CD14-positive monocyte (primary cell): Measurements from ENCODE around the gene CDH22. TPM values are rescaled to one million over a fixed set of nuclear protein-coding genes. Genes with fewer than 3 reads are reported as not detected.

Experiments
- DNase-seq, 3 donors: peaks; one replicate each; pipeline ENCODE4 v3.0.0-alpha.2; 2011 to 2022
- H2AFZ ChIP-seq: 2 replicates; pipeline ENCODE4 v1.6.0; 2012; ENCODE audit warnings: mild to moderate bottlenecking, low read depth, low read length, inconsistent platforms; ENCODE audit not compliant: insufficient read depth, poor library complexity, severe bottlenecking
- H3K27ac ChIP-seq, 2 donors: 1 replicate in 1 of 2; 2 replicates in 1 of 2; pipeline ENCODE4 v1.5.1; 2012 to 2013; ENCODE audit warnings: low read length in 2 of 2, control low read depth in 1 of 2, inconsistent platforms in 1 of 2, low read depth in 1 of 2, mild to moderate bottlenecking in 1 of 2
- H3K27me3 ChIP-seq, 2 donors: one replicate each; pipeline versions ENCODE4 v1.6.0 to v1.6.1; 2011 to 2013; ENCODE audit warnings: low read length in 2 of 2; ENCODE audit not compliant: control insufficient read depth in 2 of 2, insufficient read depth in 2 of 2
- H3K36me3 ChIP-seq, 2 donors: replicated peaks in 1 of 2; 1 replicate in 1 of 2; 2 replicates in 1 of 2; pipeline versions ENCODE4 v1.5.1 to v1.6.1; 2012 to 2013; ENCODE audit warnings: low read length in 2 of 2, control low read depth in 1 of 2, inconsistent platforms in 1 of 2, mild to moderate bottlenecking in 1 of 2; ENCODE audit not compliant: insufficient read depth in 2 of 2, control insufficient read depth in 1 of 2
- H3K4me1 ChIP-seq, 2 donors: 1 replicate in 1 of 2; 2 replicates in 1 of 2; pipeline versions ENCODE4 v1.5.1 to v1.6.1; 2012 to 2013; ENCODE audit warnings: low read length in 2 of 2, control low read depth in 1 of 2, inconsistent platforms in 1 of 2, mild to moderate bottlenecking in 1 of 2, moderate library complexity in 1 of 2; ENCODE audit not compliant: insufficient read depth in 2 of 2, control insufficient read depth in 1 of 2
- H3K4me2 ChIP-seq: replicated peaks from 2 replicates; pipeline ENCODE3; 2012; ENCODE audit warnings: low read length, moderate library complexity, mild to moderate bottlenecking; ENCODE audit not compliant: poor library complexity, severe bottlenecking; ENCODE audit errors: extremely low read depth
- H3K4me3 ChIP-seq, 3 experiments: fragments of 200-600 bp in 1 of 3; sonication (generic) in 1 of 3; replicated peaks in 1 of 3; 1 replicate in 2 of 3; 2 replicates in 1 of 3; pipeline ENCODE4 v1.5.1; 2011 to 2013; ENCODE audit warnings: low read length in 3 of 3, mild to moderate bottlenecking in 3 of 3, control low read depth in 2 of 3, low read depth in 2 of 3, inconsistent platforms in 1 of 3, moderate library complexity in 1 of 3
- H3K79me2 ChIP-seq: 2 replicates; pipeline ENCODE4 v1.6.0; 2012; ENCODE audit warnings: mild to moderate bottlenecking, control low read depth, inconsistent platforms, low read length, moderate library complexity; ENCODE audit not compliant: insufficient read depth
- H3K9ac ChIP-seq: 2 replicates; pipeline ENCODE4 v1.6.0; 2017; ENCODE audit warnings: low read length, mild to moderate bottlenecking; ENCODE audit not compliant: insufficient read depth, poor library complexity, severe bottlenecking
- H3K9me3 ChIP-seq, 2 donors: replicated peaks in 1 of 2; 1 replicate in 1 of 2; 2 replicates in 1 of 2; pipeline versions ENCODE4 v1.5.1 to v1.6.1; 2012 to 2013; ENCODE audit warnings: low read length in 2 of 2, control low read depth in 1 of 2; ENCODE audit not compliant: control insufficient read depth in 1 of 2, insufficient read depth in 1 of 2
- H4K20me1 ChIP-seq: 2 replicates; pipeline ENCODE4 v1.6.0; 2012; ENCODE audit warnings: mild to moderate bottlenecking, low read length, control low read depth, moderate library complexity; ENCODE audit not compliant: insufficient read depth
- H3K27ac Mint-ChIP-seq, 7 donors: one replicate each; pipeline ENCODE4 v1.8.0; 2020; ENCODE audit warnings: mild to moderate bottlenecking in 7 of 7, mixed read lengths in 7 of 7, moderate library complexity in 6 of 7, inconsistent platforms in 2 of 7
- H3K27me3 Mint-ChIP-seq, 3 donors: one replicate each; pipeline ENCODE4 v1.8.0; 2021 to 2022; ENCODE audit warnings: low read depth in 3 of 3, mild to moderate bottlenecking in 3 of 3, mixed read lengths in 3 of 3, moderate library complexity in 3 of 3, inconsistent platforms in 1 of 3
- H3K36me3 Mint-ChIP-seq, 2 donors: one replicate each; pipeline ENCODE4 v1.8.0; 2020; ENCODE audit warnings: mixed read lengths in 2 of 2, inconsistent platforms in 1 of 2, mild to moderate bottlenecking in 1 of 2
- H3K4me1 Mint-ChIP-seq: one replicate; pipeline ENCODE4 v1.8.0; 2020; ENCODE audit warnings: mild to moderate bottlenecking, mixed read lengths
- H3K4me3 Mint-ChIP-seq, 2 donors: one replicate each; pipeline ENCODE4 v1.8.0; 2020; ENCODE audit warnings: mild to moderate bottlenecking in 2 of 2, mixed read lengths in 2 of 2, moderate library complexity in 1 of 2
- H3K9me3 Mint-ChIP-seq, 7 donors: one replicate each; pipeline ENCODE4 v1.8.0; 2020 to 2022; ENCODE audit warnings: mixed read lengths in 7 of 7, mild to moderate bottlenecking in 6 of 7, moderate library complexity in 6 of 7, inconsistent platforms in 2 of 7
- CTCF ChIP-seq: fragments of 200-600 bp; IDR thresholded peaks from one replicate; pipeline ENCODE4 v1.8.0; 2022; ENCODE audit warnings: antibody characterized with exemption, mild to moderate bottlenecking
- WGBS: methylation state at CpG from one replicate; pipeline ENCODE4 v1.1.5; 2013; ENCODE audit warnings: missing lambda C conversion rate; ENCODE audit not compliant: insufficient coverage; 5-methylcytosine and 5-hydroxymethylcytosine counted together
- intact Hi-C, 2 donors: fragments of 100-400 bp; cut with micrococcal nuclease; formaldehyde crosslinking; loops; one replicate each; pipeline versions ENCODE4 v1.15.0 to v1.15.1; 2023
- polyA plus RNA-seq, 3 donors: library from polyadenylated mRNA; depleted of rRNA in 1 of 3; unstranded in 2 of 3; stranded (reverse) in 1 of 3; fragments of 300-500 nt in 2 of 3; fragments of >200 nt in 1 of 3; fragmentation: Illumina TruSeq in 2 of 3; gene quantifications; 1 replicate in 2 of 3; 2 replicates in 1 of 3; pipeline ENCODE4 v1.2.3, GENCODE V29; 2012 to 2021

CDH22 gene
- polyA plus RNA-seq, 3 donors: not detected

- no peak overlapping the region for H3K4me3 ChIP-seq
- no peaks in the 10 kb centered on the region for H3K36me3 ChIP-seq
- H3K9ac ChIP-seq: no peak overlapping the region
- no peak for DNase-seq
- H3K27me3 ChIP-seq: peaks cover 0 to 3% of the 10 kb centered on the region in 2 donors
- H3K79me2 ChIP-seq: no peaks in the 10 kb centered on the region
- no peaks in the 10 kb centered on the region for H4K20me1 ChIP-seq
- no peaks in the 10 kb centered on the region for H3K9me3 ChIP-seq
- Mint-ChIP-seq H3K9me3 (peaks cover 0 to 6% (median 2%) of the 10 kb centered on the region in 7 donors), H3K4me1 (no peaks in the 10 kb centered on the region), H3K27ac (no peak overlapping the region), H3K27me3 (peaks cover 19 to 37% (median 27%) of the 10 kb centered on the region in 3 donors), H3K4me3 (no peak overlapping the region), H3K36me3 (no peaks in the 10 kb centered on the region)
- intact Hi-C loops: no loop called here
- TF ChIP-seq CTCF: no peak
- no peak overlapping the region for H3K4me2 ChIP-seq
- WGBS: 54% methylated on average over 7 of the region's 11 CpGs
- H3K4me1 ChIP-seq: no peaks in the 10 kb centered on the region
- no peak overlapping the region for H3K27ac ChIP-seq
- no peak overlapping the region for H2AFZ ChIP-seq
Measured at GRCh38 chr20:46267108-46268105, 40.9 kb downstream of the CDH22 start.

- H3K27ac Mint-ChIP-seq: no peak overlapping the region
- H3K27me3 ChIP-seq: peaks cover 0 to 3% of the 10 kb centered on the region in 2 donors
- H3K27ac ChIP-seq: no peak overlapping the region
- H3K4me1 ChIP-seq: no peaks in the 10 kb centered on the region
- H3K79me2 ChIP-seq: no peaks in the 10 kb centered on the region
- H3K9me3 ChIP-seq: no peaks in the 10 kb centered on the region
- TF ChIP-seq CTCF: no peak
- H3K36me3 ChIP-seq: no peaks in the 10 kb centered on the region
- H3K4me1 Mint-ChIP-seq: peaks cover 2% of the 10 kb centered on the region
- no peak overlapping the region for H3K4me3 ChIP-seq
- 92% methylated on average over 2 of the region's 2 CpGs for WGBS
- intact Hi-C loops: no loop called here
- no peaks in the 10 kb centered on the region for H3K36me3 Mint-ChIP-seq
- no peak overlapping the region for H3K9ac ChIP-seq
- H3K9me3 Mint-ChIP-seq: peaks cover 0 to 4% (median 0%) of the 10 kb centered on the region in 7 donors
- H2AFZ ChIP-seq: no peak overlapping the region
- H3K4me3 Mint-ChIP-seq: no peak overlapping the region
- no peak for DNase-seq
- H3K4me2 ChIP-seq: no peak overlapping the region
- H4K20me1 ChIP-seq: no peaks in the 10 kb centered on the region
- H3K27me3 Mint-ChIP-seq: peaks cover 15 to 35% (median 18%) of the 10 kb centered on the region in 3 donors
Measured at GRCh38 chr20:46265539-46265938, 42.8 kb downstream of the CDH22 start.
